PC-9 (cell line): ENCODE measurements around the gene ANKZF1.

ENCODE experiments used
- CTCF ChIP-seq: fragments of 200-600 bp; sonication (generic); conservative IDR thresholded peaks from 2 replicates; pipeline ENCODE4 v1.6.1; 2017; ENCODE audit warnings: mixed run types, antibody characterized with exemption, mild to moderate bottlenecking, moderate library complexity
- EZH2 ChIP-seq: fragments of 200-600 bp; sonication (generic); IDR thresholded peaks from 2 replicates; pipeline ENCODE4 v1.8.0; 2017; ENCODE audit warnings: antibody characterized with exemption, low read depth

DNA sequence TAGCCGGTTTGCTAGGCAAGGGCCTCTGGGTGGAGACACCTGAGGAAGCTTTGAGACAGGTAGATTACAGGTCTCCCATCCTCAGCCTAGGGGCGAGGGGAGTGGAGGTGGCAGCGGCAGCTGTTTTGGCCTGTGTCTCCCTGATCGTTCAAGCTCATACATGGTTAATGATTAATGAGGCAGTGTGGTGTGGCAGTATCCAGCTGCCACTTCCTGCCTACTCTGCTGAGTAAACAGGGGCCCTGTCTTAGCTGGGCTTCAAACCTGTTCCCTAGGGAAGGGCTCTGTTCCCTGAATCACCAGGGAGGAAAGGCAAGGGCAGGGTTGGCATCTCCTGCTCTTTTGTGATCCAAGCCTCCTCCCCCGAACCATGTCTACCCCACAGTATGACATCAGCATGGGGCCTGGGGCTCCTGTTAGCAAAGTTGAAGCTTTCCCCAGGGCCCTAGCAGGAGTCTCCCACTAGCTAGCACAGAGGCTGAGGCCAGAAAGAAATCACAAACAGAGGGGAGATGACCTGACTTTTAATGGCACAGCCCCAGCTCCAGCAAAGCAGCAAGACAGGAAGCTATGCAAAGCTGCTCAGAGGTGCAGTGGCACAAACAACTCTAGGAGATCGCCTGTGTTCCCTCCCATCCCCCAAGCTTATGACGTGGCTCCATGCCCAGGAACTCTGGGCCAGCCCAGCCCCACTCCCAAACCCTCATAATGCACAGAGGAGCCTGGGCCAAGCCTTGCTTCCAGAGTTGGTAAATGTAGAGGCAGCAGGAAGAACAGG, 19.8 kb downstream of the ANKZF1 start:
- TF ChIP-seq CTCF, result no peak
- no peak for TF ChIP-seq EZH2
